Dermis microvascular lymphatic vessel endothelial cell (primary cell): ENCODE results near the gene ZFHX3. TPM values are rescaled to one million over a fixed set of nuclear protein-coding genes. Genes with fewer than 3 reads are reported as not detected.

Experiments
- DNase-seq, 2 donors: peaks; one replicate each; pipeline versions ENCODE4 v3.0.0 to v3.0.0-alpha.2; 2010; ENCODE audit warnings: low read depth in 2 of 2
- total RNA-seq: library from RNA; depleted of rRNA; stranded (reverse); fragments of >200 nt; gene quantifications from 2 replicates; pipeline ENCODE4 v1.2.1, GENCODE V29; 2014

The ZFHX3 gene
- total RNA-seq, 1 donor from 2014 or later = 4.4 TPM

GRCh38 chr16:72934636-72935403 is 113.1 kb downstream of the ZFHX3 start:
- no peak for DNase-seq

GRCh38 chr16:72932677-72933335 is 115.1 kb downstream of the ZFHX3 start:
- DNase-seq = no peak

- DNase-seq = no peak
Observed at GRCh38 chr16:72932050-72932449, 115.9 kb downstream of the ZFHX3 start.

GRCh38 chr16:72930396-72930795 is 117.5 kb downstream of the ZFHX3 start:
- no peak for DNase-seq

- no peak for DNase-seq
Observed at GRCh38 chr16:72928090-72928981, 119.6 kb downstream of the ZFHX3 start.

GRCh38 chr16:72927199-72928089 is 120.5 kb downstream of the ZFHX3 start:
- no peak for DNase-seq

- no peak for DNase-seq
Observed at GRCh38 chr16:72926177-72927070, 121.5 kb downstream of the ZFHX3 start.

- no peak for DNase-seq
Observed at GRCh38 chr16:72925631-72925979, 122.3 kb downstream of the ZFHX3 start.

- no peak for DNase-seq
Observed at GRCh38 chr16:72924927-72925630, 122.8 kb downstream of the ZFHX3 start.

GRCh38 chr16:72924537-72924926 is 123.4 kb downstream of the ZFHX3 start:
- no peak for DNase-seq

GRCh38 chr16:72923757-72924156 is 124.2 kb downstream of the ZFHX3 start:
- no peak for DNase-seq

GRCh38 chr16:72922714-72923113 is 125.2 kb downstream of the ZFHX3 start:
- no peak for DNase-seq

GRCh38 chr16:72921620-72922019 is 126.3 kb downstream of the ZFHX3 start:
- no peak for DNase-seq

- DNase-seq = no peak
Observed at GRCh38 chr16:72921106-72921505, 126.8 kb downstream of the ZFHX3 start.

GRCh38 chr16:72917051-72917450 is 130.9 kb downstream of the ZFHX3 start:
- DNase-seq = no peak

- DNase-seq = no peak
Observed at GRCh38 chr16:72915331-72915730, 132.6 kb downstream of the ZFHX3 start.

- no peak for DNase-seq
Observed at GRCh38 chr16:72913551-72913950, 134.4 kb downstream of the ZFHX3 start.

GRCh38 chr16:72911971-72912370 is 136.0 kb downstream of the ZFHX3 start:
- no peak for DNase-seq

- DNase-seq = no peak
Observed at GRCh38 chr16:72910875-72911274, 137.1 kb downstream of the ZFHX3 start.

- no peak for DNase-seq
Observed at GRCh38 chr16:72910381-72910780, 137.5 kb downstream of the ZFHX3 start.
